ENCODE results near the gene PRKAG2.

GRCh38 chr7:151669762-151670161 lies 207.2 kb downstream of the PRKAG2 start:
- TF ChIP-seq CTCF (IDR thresholded peaks at IDR 0.05; ENCODE audit: low read length) (no peak), EZH2 (IDR thresholded peaks at IDR 0.05; ENCODE audit: borderline replicate concordance, low read length) (no peak)

Measured in OCI-LY1 (cell line).